NK-92 treated with Interleukin-12 subunit alpha and Interleukin-12 subunit beta, amount 100 ng/mL, for 24 hours (cell line): ENCODE results near the gene RGS7.
"Not testable (repeated sequence)": the region's sequence is repeated elsewhere in the genome, so short reads cannot be mapped to it uniquely, and the experiment has no call there.

Experiments used
- DNase-seq: peaks from one replicate; lab custom pipeline; 2025; lab: John Stamatoyannopoulos, UW

Gene RGS7

DNA sequence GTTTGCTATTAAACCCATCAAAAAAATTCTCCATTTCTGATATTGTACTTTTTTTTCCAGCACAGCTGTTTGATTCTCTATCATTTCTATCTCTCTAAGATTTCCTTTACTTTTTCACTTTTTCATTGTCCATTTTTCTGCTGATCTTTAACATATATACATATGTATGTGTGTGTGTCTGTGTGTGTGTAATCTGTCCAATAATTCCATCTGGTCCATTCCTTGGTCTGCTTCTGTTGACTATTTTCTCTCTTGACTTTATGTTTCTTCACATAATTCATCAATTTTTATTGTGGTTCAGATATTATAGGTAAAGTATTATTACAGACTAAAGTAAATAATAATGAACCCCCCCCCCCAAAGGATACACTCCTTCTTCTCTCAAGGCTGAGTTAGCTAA is 84.2 kb downstream of the RGS7 start:
- DNase-seq, result no peak

DNA sequence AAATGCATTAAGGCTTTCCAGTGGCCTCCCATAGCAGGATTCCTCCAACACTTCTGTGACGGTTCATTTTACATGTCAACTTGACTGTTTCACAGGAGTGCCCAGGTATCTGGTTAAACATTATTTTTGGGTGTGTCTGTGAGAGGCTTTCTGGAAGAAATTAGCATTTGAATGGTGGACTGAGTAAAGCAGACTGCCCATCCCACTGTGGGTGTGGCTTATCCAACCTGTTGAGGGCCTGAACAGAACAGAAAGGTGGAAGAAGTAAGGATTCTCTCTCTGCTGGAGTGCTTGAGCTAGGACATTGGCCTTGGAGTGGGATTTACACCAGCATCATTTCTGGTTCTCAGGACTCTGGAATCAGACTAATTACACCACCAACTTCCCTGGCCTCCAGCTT is 85.6 kb downstream of the RGS7 start:
- DNase-seq, result no peak

DNA sequence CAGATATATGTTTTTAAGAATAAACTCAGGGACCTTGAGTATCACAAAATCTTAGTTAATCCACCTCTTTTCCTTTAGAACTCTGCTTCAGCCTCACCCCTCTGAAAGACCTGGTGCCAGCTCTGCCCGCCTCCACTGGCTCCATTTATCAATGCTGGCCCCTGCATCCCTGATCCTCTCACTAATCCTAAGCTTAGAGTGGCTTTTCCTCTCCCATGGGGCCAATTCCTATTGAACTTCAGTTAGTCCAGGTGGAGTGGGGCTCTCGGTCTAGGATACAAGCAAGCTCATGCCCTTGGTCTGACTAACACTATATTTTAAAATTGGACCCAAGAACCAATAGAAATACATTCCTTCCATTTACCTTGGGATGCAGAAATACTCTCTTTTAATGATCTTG is 87.0 kb downstream of the RGS7 start:
- DNase-seq, result no peak

DNA sequence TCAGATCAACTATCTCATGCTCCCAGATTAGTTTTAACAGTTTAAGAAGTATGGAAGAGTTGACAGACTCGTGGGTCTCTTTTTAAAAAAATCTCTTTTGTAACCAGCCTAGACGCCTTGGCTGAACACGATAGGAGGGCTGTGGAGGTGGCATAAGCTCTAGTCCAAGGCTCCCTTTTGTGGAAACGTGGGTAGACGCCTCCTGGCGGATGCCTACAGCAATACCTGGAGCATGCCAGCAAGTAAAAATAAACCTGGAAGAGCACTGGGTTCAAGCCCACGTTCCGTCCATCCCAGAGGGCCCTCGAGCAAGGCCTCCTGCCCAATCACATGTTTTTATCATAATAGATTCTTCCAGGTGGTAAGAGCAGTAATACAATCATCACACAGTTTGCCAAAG is 87.9 kb downstream of the RGS7 start:
- no peak for DNase-seq

DNA sequence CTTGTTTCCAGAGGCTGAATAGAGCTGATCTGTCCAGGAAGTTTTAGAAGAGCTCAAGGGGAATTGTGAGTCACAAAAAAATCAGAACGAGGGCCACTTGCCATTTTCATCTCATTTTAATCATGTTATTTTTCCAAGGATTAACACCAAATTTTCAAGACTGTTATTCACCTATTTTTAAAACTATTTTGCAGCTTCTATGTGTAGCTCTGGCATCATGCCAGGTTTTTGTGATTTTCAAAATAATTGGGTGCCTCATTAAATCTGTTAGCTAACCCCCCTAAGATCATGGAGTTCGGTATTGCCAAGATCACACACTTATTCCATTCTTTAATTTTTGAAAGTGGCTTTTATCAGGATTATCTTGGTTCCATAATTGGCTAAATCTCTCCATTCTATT is 90.9 kb downstream of the RGS7 start:
- DNase-seq, result no peak

DNA sequence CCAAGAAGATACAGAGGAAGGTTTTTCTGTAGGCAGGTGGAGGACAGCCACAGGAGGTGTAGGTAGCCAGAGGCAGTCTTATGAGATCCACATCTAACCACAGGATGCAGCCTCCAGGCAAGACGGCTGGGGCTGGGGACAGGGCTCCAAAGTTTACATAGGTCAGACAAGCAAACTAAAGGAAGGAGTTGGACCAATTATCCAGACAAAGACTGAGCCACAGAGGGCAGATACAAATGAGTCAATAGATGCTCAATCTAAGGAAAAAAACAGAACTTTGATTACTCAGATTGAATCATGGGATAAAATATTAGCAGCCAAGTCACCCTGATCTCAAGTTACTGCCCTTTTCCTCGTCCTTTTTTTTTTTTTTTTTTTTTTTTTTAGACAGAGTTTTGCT is 91.6 kb downstream of the RGS7 start:
- no peak for DNase-seq

DNA sequence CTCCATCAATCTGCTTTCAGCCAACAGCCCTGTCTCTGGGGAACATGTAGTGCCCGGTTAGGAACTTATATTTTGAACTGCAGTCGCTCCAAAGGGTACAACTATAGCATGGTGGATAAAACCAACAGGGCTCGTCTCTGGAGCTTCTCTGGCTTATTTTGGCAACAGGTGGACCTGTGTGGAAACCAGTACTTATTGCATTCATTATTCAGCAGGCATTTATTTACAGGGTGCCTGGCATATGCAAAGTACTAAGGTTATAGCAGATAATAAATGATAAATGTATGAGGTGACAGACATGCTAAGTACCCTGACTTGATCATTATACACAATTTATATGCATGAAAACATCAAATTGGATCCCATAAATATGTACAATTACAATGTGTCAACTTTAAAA is 93.7 kb downstream of the RGS7 start:
- DNase-seq, result no peak

DNA sequence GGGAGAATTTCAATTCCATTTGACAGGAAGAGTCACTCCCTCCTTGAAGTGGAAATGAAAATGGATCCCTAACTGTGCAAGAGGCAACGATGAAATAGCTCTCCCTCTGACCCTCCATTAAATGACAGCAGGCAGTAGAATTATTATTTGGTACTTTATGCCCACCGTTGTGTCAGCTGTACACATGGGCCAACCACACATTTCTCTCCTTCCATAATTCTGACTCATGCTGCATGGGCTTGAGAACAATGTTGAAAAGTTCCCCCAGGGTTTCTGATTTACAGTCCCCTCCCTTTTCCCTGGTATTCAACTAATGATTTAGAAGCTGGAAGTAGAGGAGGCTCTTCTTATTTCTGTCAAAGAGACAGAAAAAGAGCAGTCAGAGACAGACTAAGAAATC is 103.5 kb downstream of the RGS7 start:
- DNase-seq, result no peak

DNA sequence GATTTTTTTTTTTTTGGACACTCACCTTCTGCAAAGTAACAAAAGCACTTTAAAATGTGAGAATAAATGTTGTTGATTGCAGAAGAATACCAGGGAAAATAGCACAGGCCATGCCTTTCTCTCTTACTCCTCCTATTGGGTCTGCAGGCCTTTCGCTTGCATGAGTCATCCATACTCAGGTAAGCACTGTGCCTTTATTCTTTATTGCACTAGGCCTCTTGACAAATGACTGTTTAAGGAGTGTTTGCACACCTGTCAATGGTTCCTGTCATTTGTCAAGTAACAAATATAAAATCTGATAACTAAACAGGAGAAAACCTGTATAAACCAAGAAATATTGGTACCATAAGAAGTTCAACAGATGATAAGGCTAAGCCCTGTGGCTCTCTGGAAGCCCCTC is 106.5 kb downstream of the RGS7 start:
- DNase-seq, result no peak

DNA sequence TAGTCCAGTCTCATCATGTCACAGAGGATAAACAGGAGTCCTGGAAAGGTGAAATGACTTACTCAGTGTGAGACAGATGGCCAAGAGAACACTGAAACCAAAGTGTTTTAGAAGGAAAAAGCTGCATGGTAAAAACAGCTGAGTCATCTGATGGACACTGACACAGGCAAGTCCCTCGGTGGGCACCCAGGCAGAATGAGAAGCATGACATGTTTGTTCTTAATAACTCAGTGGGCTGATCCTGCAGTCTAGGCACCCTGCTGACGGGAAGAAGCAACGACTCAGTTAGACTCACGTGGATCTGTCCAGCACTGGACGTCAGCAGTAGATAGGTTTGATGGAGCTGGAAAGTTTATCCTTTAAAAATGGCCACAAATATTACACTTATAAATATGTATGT is 116.9 kb downstream of the RGS7 start:
- DNase-seq, result no peak

DNA sequence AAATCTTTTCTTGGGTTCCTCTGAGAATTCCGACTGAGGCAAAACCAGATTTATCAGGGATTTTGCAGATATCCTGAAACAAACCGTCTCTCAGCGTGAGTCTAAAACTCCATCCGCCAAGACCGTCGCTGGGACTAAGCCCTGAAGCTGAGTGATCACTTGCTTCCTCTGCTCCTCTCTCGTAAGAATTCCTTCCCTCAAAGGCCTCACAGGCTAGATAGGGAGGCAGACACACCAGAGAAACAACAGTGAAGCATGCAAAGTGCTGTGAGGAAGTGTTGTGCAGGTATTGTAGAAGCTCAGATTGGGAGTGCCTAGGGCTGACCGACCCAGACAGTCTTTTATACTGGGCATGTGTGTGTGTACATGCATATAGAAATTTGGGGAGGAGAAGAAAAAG is 119.1 kb downstream of the RGS7 start:
- DNase-seq, result no peak

DNA sequence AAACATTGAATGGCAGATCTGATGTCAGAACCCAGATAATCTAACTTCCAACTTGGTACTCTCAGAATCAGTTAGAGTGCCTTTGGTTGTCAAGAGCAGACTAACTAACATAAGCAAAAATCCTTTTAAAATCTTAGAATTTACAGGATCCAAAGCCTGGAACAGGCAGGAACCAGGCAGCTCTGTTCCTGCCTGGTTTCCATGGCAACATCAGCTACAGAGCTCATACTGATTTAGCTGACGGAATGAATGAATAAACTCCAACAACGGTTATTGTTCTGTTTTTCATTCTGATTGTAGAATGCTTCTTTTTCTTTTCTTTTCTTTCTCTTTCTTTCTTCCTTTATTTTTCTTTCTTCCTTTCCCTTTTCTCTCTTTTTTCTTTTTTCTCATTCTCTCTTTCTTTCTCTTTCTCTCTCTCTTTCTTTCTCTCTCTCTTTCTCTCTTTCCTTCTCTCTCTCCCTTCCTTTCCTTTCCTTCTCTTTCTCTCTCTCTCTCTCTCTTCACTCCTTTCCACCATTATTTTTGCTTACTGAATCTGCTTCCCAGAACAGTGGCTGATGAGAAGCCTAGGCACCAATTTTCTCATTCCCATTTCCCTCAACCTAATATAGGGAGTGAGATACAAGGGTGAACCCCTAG is 121.6 kb downstream of the RGS7 start:
- DNase-seq, result no peak

DNA sequence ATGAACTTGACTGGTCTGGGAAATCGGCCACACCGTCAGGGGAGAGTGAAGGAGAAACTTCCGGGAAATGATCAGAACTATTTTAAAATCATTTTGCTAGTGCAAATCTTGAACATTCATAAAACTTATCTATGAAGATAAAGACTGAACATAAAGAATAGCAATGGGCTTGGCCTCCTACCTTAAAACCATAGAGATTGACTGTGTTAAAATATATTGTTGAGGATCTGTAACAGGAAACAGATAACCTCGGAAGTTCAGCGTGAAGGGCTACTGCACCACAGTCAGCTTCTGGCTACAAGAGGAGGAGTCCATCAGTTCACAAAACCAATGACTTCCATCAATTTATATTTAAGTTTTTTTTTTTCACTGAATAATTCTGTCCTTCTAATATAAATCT is 127.3 kb downstream of the RGS7 start:
- no peak for DNase-seq

DNA sequence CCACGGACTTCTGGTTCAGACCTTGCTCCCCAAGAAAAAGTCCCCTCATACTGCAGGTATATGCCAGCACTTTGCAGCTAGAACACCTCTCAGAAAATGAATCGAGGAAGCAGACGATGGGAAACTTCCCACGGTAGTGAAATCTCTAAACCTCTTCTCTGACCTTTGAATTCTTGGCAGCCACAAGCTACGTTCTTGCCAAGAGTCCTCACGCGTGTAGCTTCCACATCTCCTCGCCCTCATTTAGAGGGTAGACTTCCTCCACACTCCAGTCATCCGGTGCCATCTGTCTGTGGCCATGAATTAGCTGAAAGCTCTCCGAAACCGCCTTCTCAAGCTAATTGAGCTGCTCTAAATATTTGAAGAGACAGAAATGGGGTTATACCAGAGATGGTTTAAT is 127.8 kb downstream of the RGS7 start:
- no peak for DNase-seq

DNA sequence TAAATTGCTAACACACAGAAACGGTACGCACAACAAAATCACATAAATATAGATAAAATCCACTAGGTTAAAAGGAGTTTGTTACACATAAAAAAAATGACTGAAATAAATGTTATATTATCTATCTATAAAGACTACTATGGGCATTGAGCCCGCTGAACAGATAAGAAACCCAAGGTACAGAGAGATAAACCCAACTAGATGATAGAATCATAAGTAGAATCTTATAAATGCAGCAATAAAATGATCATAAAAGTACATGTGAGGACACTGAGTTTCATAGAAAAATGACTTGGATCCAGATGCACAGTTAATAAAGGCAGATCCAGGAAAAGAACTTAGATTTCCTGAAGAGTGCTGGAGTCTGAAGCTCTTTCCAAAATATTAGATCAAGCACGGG is 128.7 kb downstream of the RGS7 start:
- DNase-seq, result no peak

DNA sequence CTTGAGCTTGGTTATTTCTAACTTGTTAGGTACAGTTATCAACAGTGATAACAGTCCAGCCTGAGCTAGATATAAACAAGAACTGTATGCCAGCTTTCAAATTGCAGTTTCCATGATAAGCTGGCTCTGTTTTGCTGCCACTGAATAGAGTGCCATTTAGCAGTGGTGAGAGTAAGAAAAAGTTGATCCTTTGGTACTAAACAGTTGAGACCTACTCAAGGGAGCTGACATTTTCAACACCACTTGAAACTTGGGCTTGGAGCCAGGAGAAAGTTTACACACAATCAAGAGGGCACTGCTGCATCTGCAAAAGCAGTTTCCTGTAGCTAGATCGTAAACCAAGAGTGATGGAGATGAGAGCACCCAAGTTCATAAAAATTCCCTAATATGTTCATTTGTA is 131.3 kb downstream of the RGS7 start:
- DNase-seq, result no peak

DNA sequence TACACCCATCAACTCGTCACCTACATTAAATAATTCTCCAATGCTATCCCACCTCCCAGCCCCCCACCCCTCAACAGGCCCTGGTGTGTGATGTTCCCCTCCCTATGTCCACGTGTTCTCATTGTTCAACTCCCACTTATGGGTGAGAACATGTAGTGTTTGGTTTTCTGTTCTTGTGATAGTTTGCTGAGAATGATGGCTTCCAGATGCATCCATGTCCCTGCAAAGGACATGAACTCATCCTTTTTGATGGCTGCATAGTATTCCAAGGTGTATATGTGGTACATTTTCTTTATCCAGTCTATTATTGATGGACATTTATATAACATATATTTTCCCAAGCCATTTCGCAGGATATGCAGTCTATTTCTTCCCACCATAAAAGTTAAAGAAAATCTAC is 132.8 kb downstream of the RGS7 start:
- DNase-seq, result not testable (repeated sequence)

DNA sequence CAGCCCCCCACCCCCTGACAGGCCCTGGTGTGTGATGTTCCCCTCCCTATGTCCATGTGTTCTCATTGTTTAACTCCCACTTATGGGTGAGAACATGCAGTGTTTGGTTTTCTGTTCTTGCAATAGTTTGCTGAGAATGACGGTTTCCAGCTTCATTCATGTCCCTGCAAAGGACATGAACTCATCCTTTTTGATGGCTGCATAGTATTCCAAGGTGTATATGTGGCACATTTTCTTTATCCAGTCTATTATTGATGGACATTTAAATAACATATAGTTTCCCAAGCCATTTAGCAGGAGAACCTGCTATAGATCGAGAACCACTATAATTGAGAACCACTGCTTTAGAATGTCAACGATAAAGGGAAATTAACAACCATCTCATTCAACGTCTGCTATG is 134.2 kb downstream of the RGS7 start:
- not testable (repeated sequence) for DNase-seq

DNA sequence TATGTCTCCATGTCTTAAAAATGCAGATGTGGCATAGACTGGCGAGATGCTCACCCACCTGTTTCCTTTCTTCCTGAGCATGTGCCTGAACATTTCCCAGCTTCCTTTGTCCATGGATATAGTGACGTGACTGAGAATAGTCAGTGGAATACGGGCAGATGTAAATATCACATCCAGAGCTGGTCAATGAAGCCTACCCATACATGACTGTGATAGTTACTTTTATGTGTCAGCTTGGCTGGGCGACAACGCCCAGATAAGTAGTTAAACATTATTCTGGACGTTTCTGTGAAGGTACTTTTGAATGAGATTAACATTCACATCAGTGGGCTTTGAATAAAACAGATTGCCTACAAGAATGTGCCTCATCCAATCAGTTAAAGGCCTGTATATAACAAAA is 135.7 kb downstream of the RGS7 start:
- no peak for DNase-seq

DNA sequence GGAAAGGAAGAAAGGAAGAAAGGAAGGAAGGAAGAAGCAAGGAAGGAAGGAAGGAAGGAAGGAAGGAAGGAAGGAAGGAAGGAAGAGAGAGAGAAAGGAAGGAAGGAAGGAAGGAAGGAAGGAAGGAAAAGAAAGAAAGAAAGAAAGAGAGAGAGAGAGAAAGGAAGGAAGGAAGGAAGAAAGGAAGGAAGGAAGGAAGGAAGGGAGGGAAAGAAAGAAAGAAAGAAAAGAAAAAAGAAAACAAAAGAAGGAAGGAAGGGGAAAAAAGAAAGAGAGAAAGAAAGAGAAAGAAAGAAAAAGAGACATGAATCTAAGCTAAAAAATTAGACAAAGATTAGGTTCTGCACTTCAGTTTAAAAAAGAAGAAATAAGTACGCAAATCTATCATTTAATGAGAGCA is 136.1 kb downstream of the RGS7 start:
- DNase-seq, result not testable (repeated sequence)

DNA sequence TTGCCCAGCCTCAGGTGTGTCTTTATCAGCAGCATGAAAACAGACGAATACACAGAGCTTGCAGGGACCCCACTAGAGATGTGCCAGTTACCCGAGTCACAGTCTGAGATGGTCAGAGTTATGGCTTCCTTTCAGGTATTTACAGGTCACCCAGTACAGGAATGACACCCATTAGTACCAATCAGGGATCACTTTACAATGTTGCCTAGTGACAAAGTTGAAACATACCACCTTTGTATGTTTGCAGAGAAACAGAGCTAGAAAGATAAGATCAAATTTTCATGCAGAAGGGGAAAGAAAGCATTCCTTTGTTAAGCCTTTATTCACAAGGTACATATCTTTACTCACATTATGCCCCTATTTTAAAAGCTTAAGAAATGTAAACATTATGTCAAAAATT is 137.6 kb downstream of the RGS7 start:
- DNase-seq, result no peak

DNA sequence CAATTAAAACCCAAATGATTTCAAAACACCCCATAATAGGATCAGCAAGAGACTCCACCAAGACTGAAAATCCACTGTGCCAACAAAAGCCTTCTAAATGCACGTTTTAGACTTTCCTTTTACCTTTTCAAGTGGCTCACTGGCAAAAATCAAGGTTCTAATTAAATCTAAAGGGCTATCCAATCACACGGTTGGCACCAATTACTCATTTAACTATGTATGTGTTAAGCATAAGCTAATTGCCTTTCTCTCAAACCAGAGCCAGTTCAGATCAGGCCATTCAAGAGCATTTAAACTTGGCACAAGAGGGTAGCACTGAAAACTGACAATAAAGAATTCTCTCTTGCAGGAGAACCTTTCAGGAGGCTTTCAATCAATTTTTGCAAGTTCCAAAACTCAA is 139.5 kb downstream of the RGS7 start:
- no peak for DNase-seq

DNA sequence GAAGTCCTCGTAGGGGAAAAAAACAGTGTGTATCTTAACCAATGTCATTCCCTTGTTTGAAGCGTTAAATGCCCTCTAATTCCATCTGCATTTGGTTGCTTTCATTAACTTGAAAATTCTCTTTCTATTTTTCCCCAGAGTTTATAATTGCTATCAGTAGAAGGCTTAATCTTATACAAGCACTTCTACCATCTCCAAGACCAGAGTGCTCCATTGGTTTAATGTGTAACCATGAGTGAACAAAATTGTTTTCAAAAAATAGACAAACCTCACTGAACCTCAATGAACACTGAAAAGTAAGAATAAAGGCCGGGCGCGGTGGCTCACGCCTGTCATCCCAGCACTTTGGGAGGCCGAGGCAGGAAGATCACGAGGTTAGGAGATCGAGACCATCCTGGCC is 141.3 kb downstream of the RGS7 start:
- DNase-seq, result no peak

DNA sequence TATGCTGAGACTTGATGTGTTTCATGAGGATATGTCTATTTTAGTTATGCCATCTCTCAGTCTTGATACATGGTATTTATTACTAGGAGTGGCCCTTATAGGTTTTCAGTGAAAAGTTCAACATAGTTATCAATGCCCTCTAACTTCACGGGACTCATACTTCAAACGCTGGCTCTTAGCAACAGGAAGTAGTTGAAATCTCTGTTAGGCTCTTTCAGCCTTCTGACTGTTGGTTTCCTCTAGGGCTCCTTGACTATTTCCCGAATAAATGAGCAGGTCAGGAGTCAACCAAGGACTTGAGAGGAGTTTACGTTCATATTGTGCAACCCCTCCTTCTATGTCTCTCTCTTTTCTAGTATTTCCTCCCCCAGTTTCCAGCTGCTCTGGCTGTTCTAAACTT is 141.8 kb downstream of the RGS7 start:
- DNase-seq, result no peak

DNA sequence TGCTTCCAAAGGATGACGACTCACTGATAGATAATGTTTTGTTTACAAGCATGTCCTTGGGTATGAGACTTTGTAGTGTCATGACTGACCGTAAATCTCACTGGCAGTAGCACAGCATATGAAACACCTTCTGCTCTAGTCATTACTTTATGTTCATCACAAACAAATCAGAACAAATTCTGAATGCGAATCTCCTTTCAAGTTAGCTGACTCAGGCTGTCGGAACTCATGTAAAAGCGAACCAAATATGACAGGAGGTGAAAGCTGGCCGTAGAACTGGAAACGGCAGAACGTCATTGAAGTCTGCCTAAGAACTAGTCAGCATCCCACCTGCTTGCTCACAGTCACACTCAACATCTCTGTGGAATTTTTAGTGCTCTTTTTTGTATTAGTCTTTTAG is 143.9 kb downstream of the RGS7 start:
- DNase-seq, result no peak
